OCI-LY7 (cell line): ENCODE data around the gene TLE1.

ENCODE experiments used
- EZH2phosphoT487 ChIP-seq: fragments of 200-600 bp; sonication (generic); IDR thresholded peaks from 2 replicates; pipeline ENCODE4 v1.6.1; 2018; ENCODE audit warnings: low read depth, borderline replicate concordance, mild to moderate bottlenecking, mixed run types, antibody characterized with exemption, low read length, moderate library complexity, mixed read lengths
- TF ChIP-seq, protein P1 (sequence below): fragments of 200-600 bp; sonication (generic); conservative IDR thresholded peaks from 2 replicates; pipeline ENCODE4 v1.5.1; 2014; ENCODE audit warnings: mild to moderate bottlenecking, antibody characterized with exemption, low read length, moderate library complexity, mixed read lengths

DNA sequence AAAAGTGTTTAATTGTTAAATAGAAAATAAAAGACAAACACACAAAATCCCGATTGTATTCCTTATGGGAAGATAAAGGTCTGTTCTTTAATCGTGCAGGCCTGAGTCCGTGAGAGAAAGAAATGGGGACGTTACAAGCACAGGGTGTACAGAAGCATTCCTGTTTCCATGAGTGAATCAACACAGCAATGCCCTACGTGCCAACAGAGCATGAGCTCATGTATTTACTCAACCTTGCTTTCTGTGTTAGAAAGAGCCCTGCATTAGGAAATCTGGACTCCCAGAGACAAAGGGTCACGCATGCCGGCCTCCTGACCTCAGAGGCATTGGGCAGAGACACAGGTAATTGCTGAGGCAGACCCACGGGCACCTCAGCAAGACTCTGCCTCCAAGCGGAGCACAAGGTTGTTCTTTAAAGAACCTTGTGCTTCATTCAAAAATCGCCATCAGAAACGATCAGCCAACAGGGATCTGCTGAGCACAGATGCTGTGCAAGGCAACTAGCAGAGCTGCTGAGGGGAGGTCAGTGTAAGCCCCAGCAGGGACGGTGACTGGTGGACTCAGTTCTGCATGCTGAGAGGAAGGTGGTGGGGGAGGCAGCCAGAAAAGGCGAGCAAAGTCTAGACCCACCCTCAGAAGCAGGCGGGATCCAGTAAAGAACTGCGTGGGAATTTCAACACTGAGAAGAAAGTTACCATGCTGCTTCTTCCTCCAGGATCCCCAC is 101.0 kb downstream of the TLE1 start:
- no peak for TF ChIP-seq EZH2phosphoT487
- TF ChIP-seq, protein P1, sequence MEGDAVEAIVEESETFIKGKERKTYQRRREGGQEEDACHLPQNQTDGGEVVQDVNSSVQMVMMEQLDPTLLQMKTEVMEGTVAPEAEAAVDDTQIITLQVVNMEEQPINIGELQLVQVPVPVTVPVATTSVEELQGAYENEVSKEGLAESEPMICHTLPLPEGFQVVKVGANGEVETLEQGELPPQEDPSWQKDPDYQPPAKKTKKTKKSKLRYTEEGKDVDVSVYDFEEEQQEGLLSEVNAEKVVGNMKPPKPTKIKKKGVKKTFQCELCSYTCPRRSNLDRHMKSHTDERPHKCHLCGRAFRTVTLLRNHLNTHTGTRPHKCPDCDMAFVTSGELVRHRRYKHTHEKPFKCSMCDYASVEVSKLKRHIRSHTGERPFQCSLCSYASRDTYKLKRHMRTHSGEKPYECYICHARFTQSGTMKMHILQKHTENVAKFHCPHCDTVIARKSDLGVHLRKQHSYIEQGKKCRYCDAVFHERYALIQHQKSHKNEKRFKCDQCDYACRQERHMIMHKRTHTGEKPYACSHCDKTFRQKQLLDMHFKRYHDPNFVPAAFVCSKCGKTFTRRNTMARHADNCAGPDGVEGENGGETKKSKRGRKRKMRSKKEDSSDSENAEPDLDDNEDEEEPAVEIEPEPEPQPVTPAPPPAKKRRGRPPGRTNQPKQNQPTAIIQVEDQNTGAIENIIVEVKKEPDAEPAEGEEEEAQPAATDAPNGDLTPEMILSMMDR, result no peak
